H9 (cell line): ENCODE measurements around the gene APBB2. TPM values are rescaled to one million over a fixed set of nuclear protein-coding genes. Genes with fewer than 3 reads are reported as not detected.

Source experiments
- DNase-seq: peaks from one replicate; pipeline ENCODE4 v3.0.0-alpha.2; 2017
- H2AFZ ChIP-seq: one replicate; pipeline ENCODE4 v1.6.1; 2013; ENCODE audit warnings: mild to moderate bottlenecking, low read length, control low read depth, moderate library complexity
- H2AK5ac ChIP-seq: 2 replicates; pipeline ENCODE4 v1.6.1; 2013; ENCODE audit warnings: low read length, control low read depth, mixed read lengths; ENCODE audit not compliant: insufficient read length
- H2BK120ac ChIP-seq: one replicate; pipeline ENCODE4 v1.6.1; 2013; ENCODE audit warnings: low read depth, mild to moderate bottlenecking, low read length, control low read depth, inconsistent platforms; ENCODE audit not compliant: poor library complexity, severe bottlenecking
- H2BK12ac ChIP-seq: 2 replicates; pipeline ENCODE4 v1.6.1; 2013; ENCODE audit warnings: low read length, control low read depth, mixed read lengths, low read depth; ENCODE audit not compliant: insufficient read length
- H2BK15ac ChIP-seq: 2 replicates; pipeline ENCODE4 v1.6.1; 2013; ENCODE audit warnings: low read depth, low read length, control low read depth
- H2BK20ac ChIP-seq: one replicate; pipeline ENCODE4 v1.6.1; 2013; ENCODE audit warnings: low read depth, mild to moderate bottlenecking, low read length, control low read depth, inconsistent platforms; ENCODE audit not compliant: poor library complexity, severe bottlenecking
- H2BK5ac ChIP-seq: 2 replicates; pipeline ENCODE4 v1.6.1; 2013; ENCODE audit warnings: low read length, control low read depth, mixed read lengths; ENCODE audit not compliant: insufficient read length
- H3K14ac ChIP-seq: 2 replicates; pipeline ENCODE4 v1.6.1; 2013; ENCODE audit warnings: low read length, control low read depth; ENCODE audit not compliant: insufficient read depth
- H3K18ac ChIP-seq: 2 replicates; pipeline ENCODE4 v1.6.1; 2013; ENCODE audit warnings: low read depth, mild to moderate bottlenecking, mixed read lengths, low read length, control low read depth; ENCODE audit not compliant: insufficient read length
- H3K23ac ChIP-seq: 2 replicates; pipeline ENCODE4 v1.6.1; 2013; ENCODE audit warnings: low read length, control low read depth, mixed read lengths, low read depth; ENCODE audit not compliant: insufficient read length
- H3K23me2 ChIP-seq: 2 replicates; pipeline ENCODE4 v1.6.1; 2013; ENCODE audit warnings: low read depth, mild to moderate bottlenecking, mixed read lengths, low read length, control low read depth; ENCODE audit not compliant: insufficient read length, poor library complexity, severe bottlenecking
- H3K27ac ChIP-seq: 2 replicates; pipeline ENCODE4 v1.5.1; 2013; ENCODE audit warnings: low read length, control low read depth, mixed read lengths, low read depth; ENCODE audit not compliant: insufficient read length
- H3K27me3 ChIP-seq: 2 replicates; pipeline ENCODE4 v1.6.1; 2013; ENCODE audit warnings: low read length, control low read depth, inconsistent platforms; ENCODE audit not compliant: insufficient read depth
- H3K4ac ChIP-seq: 2 replicates; pipeline ENCODE4 v1.6.1; 2013; ENCODE audit warnings: low read depth, mild to moderate bottlenecking, control low read depth, inconsistent platforms, low read length, moderate library complexity
- H3K4me1 ChIP-seq: 2 replicates; pipeline ENCODE4 v1.6.1; 2013; ENCODE audit warnings: low read length, control low read depth, inconsistent platforms; ENCODE audit not compliant: insufficient read depth
- H3K4me2 ChIP-seq: 2 replicates; pipeline ENCODE4 v1.6.1; 2013; ENCODE audit warnings: low read length, control low read depth, mixed read lengths; ENCODE audit not compliant: insufficient read length, insufficient read depth
- H3K56ac ChIP-seq: 2 replicates; pipeline ENCODE4 v1.6.1; 2013; ENCODE audit warnings: low read depth, mild to moderate bottlenecking, mixed read lengths, low read length, control low read depth; ENCODE audit not compliant: insufficient read length
- H3K79me1 ChIP-seq: 2 replicates; pipeline ENCODE4 v1.6.1; 2013; ENCODE audit warnings: low read depth, mild to moderate bottlenecking, moderate library complexity, low read length, control low read depth, inconsistent platforms; ENCODE audit not compliant: insufficient read depth, poor library complexity, severe bottlenecking
- H3K79me2 ChIP-seq: 2 replicates; pipeline ENCODE4 v1.6.1; 2013; ENCODE audit warnings: low read length, control low read depth, inconsistent platforms; ENCODE audit not compliant: insufficient read depth
- H3K9ac ChIP-seq: 2 replicates; pipeline ENCODE4 v1.6.1; 2013; ENCODE audit warnings: low read length, control low read depth, mixed read lengths; ENCODE audit not compliant: insufficient read length; ENCODE audit errors: extremely low read depth
- H3K9me3 ChIP-seq: one replicate; pipeline ENCODE4 v1.6.1; 2013; ENCODE audit warnings: low read depth, low read length, inconsistent platforms; ENCODE audit not compliant: control insufficient read depth
- H3T11ph ChIP-seq: one replicate; pipeline ENCODE4 v1.6.1; 2013; ENCODE audit warnings: mild to moderate bottlenecking, low read length, control low read depth, inconsistent platforms
- H4K20me1 ChIP-seq: one replicate; pipeline ENCODE4 v1.6.1; 2013; ENCODE audit not compliant: control insufficient read depth, insufficient read length, insufficient read depth
- H4K5ac ChIP-seq: 2 replicates; pipeline ENCODE4 v1.6.1; 2013; ENCODE audit warnings: low read depth, mild to moderate bottlenecking, mixed read lengths, low read length, control low read depth; ENCODE audit not compliant: insufficient read length
- H4K8ac ChIP-seq: replicated peaks from 2 replicates; pipeline ENCODE4 v1.6.1; 2013; ENCODE audit warnings: low read length, control low read depth, mixed read lengths, low read depth; ENCODE audit not compliant: insufficient read length
- H4K91ac ChIP-seq: 2 replicates; pipeline ENCODE4 v1.6.1; 2013; ENCODE audit warnings: low read depth, mild to moderate bottlenecking, moderate library complexity, mixed read lengths, low read length, control low read depth; ENCODE audit not compliant: insufficient read length
- H3K27ac Mint-ChIP-seq, 3 experiments: 2 replicates in 2 of 3; 3 replicates in 1 of 3; pipeline ENCODE4 v1.8.0; 2020 to 2021; ENCODE audit warnings: mixed read lengths in 3 of 3, mild to moderate bottlenecking in 1 of 3, moderate library complexity in 1 of 3
- H3K27me3 Mint-ChIP-seq: 2 replicates; pipeline ENCODE4 v1.8.0; 2021; ENCODE audit warnings: low read depth, mild to moderate bottlenecking, moderate library complexity, mixed read lengths
- H3K36me3 Mint-ChIP-seq, 3 experiments: 2 replicates in 2 of 3; 3 replicates in 1 of 3; pipeline ENCODE4 v1.8.0; 2020 to 2021; ENCODE audit warnings: low read depth in 3 of 3, mixed read lengths in 3 of 3; ENCODE audit not compliant: insufficient read depth in 1 of 3
- H3K4me1 Mint-ChIP-seq, 2 experiments: 2 replicates each; pipeline ENCODE4 v1.8.0; 2020; ENCODE audit warnings: mixed read lengths in 2 of 2
- H3K4me3 Mint-ChIP-seq, 2 experiments: 2 replicates in 1 of 2; 3 replicates in 1 of 2; pipeline ENCODE4 v1.8.0; 2020 to 2021; ENCODE audit warnings: mild to moderate bottlenecking in 2 of 2, mixed read lengths in 2 of 2, moderate library complexity in 1 of 2
- H3K9me3 Mint-ChIP-seq, 2 experiments: 2 replicates in 1 of 2; 3 replicates in 1 of 2; pipeline ENCODE4 v1.8.0; 2020; ENCODE audit warnings: mild to moderate bottlenecking in 2 of 2, mixed read lengths in 2 of 2, moderate library complexity in 1 of 2
- CTCF ChIP-seq: fragments of 200-600 bp; sonication (generic); conservative IDR thresholded peaks from 3 replicates; pipeline ENCODE4 v1.8.0; 2021; ENCODE audit warnings: antibody characterized with exemption, mild to moderate bottlenecking
- WGBS: extraction: QIAGEN DNeasy Blood & Tissue Kit; methylation state at CpG from one replicate; pipeline ENCODE4 v1.1.7; 2013; ENCODE audit warnings: missing lambda C conversion rate, low lambda C conversion rate, mixed read lengths; ENCODE audit not compliant: insufficient read length; ENCODE audit errors: extremely low coverage; 5-methylcytosine and 5-hydroxymethylcytosine counted together
- total RNA-seq: library from RNA; stranded (reverse); gene quantifications from 2 replicates; pipeline ENCODE4 v1.2.1, GENCODE V29; 2021

APBB2 gene
- total RNA-seq, 1 experiment from 2014 or later, result 39.6 TPM

GRCh38 chr4:41236032-41236431, 21.7 kb upstream of the APBB2 start:
- no peak overlapping the region for H3T11ph ChIP-seq
- no peak overlapping the region for H4K5ac ChIP-seq
- H3K79me2 ChIP-seq, result no peaks in the 10 kb centered on the region
- H2AFZ ChIP-seq, result no peak overlapping the region
- no peak overlapping the region for H2BK20ac ChIP-seq
- H3K36me3 Mint-ChIP-seq, result no peaks in the 10 kb centered on the region
- no peak overlapping the region for H3K18ac ChIP-seq
- no peaks in the 10 kb centered on the region for H3K9me3 Mint-ChIP-seq
- H4K91ac ChIP-seq, result no peak overlapping the region
- H3K9ac ChIP-seq, result no peak overlapping the region
- H3K23ac ChIP-seq, result no peak overlapping the region
- H3K27ac ChIP-seq, result no peak overlapping the region
- no peak overlapping the region for H2BK5ac ChIP-seq
- H3K23me2 ChIP-seq, result no peaks in the 10 kb centered on the region
- no peak overlapping the region for H2BK15ac ChIP-seq
- no peak overlapping the region for H2AK5ac ChIP-seq
- H3K4me3 Mint-ChIP-seq, result no peak overlapping the region
- H3K79me1 ChIP-seq, result no peaks in the 10 kb centered on the region
- H3K4me2 ChIP-seq, result no peak overlapping the region
- H4K8ac ChIP-seq, result no peak overlapping the region
- H3K56ac ChIP-seq, result no peak overlapping the region
- no peaks in the 10 kb centered on the region; the same call in 1 of the 2 replicates for H3K27me3 Mint-ChIP-seq
- no peak overlapping the region for H3K14ac ChIP-seq
- H3K4ac ChIP-seq, result no peak overlapping the region
- H3K4me1 Mint-ChIP-seq, result 0 out of 4 replicates have a peak, but pooled peaks cover 0 to 3% of the 10 kb centered on the region in 2 experiments
- H3K4me1 ChIP-seq, result no peaks in the 10 kb centered on the region
- H4K20me1 ChIP-seq, result no peaks in the 10 kb centered on the region
- no peaks in the 10 kb centered on the region for H3K27me3 ChIP-seq
- TF ChIP-seq CTCF, result no peak
- no peak overlapping the region for H2BK12ac ChIP-seq
- no peaks in the 10 kb centered on the region for H3K9me3 ChIP-seq
- DNase-seq, result no peak
- no peak overlapping the region for H3K27ac Mint-ChIP-seq
- no peak overlapping the region for H2BK120ac ChIP-seq
- no CpG with 5 or more reads among the region's 1 CpG for WGBS
